GM12865 (cell line): ENCODE data around the gene HIBCH.
"Not testable (repeated sequence)": the region's sequence is repeated elsewhere in the genome, so short reads cannot be mapped to it uniquely, and the experiment has no call there.

Experiments
- DNase-seq: peaks from one replicate; pipeline ENCODE4 v3.0.0; 2010; ENCODE audit warnings: low read depth
- H3K4me3 ChIP-seq: 2 replicates; pipeline ENCODE4 v1.5.1; 2011; ENCODE audit warnings: mild to moderate bottlenecking, low read depth, low read length, control low read depth
- CTCF ChIP-seq: IDR thresholded peaks from 2 replicates; pipeline ENCODE4 v1.5.1; 2011; ENCODE audit warnings: low read length, control low read depth, low read depth, inconsistent platforms; ENCODE audit not compliant: insufficient read depth; ENCODE audit errors: missing control alignments

Gene HIBCH

DNA sequence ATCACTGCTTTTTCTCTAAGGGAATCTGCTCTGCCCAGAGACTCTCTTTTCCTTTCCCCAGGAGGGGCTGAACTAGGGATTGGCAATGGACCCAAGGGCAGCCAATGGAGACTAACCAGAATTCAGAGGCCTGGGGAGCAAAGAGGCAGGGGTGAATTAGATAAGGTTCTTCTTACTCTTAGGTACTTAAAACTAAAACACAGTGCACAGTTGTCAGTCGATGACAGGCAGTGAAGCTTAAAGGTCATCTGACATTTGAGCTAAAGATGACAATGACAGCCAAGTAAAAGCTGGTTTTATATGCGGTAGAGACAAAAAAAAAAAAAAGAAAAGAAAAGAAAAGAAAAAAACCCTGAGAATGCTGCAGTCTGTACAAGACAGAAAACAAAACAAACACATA is 57.8 kb downstream of the HIBCH start:
- no peak for DNase-seq

GRCh38 chr2:190256087-190256486 is 63.5 kb downstream of the HIBCH start:
- DNase-seq: no peak
- no peak overlapping the region for H3K4me3 ChIP-seq
- TF ChIP-seq CTCF: no peak

More for the DNA sequence above, 57.8 kb downstream of the HIBCH start:
- no peak for TF ChIP-seq CTCF
- no peak overlapping the region for H3K4me3 ChIP-seq

GRCh38 chr2:190255676-190256075 is 64.0 kb downstream of the HIBCH start:
- H3K4me3 ChIP-seq: no peak overlapping the region
- DNase-seq: no peak
- no peak for TF ChIP-seq CTCF

DNA sequence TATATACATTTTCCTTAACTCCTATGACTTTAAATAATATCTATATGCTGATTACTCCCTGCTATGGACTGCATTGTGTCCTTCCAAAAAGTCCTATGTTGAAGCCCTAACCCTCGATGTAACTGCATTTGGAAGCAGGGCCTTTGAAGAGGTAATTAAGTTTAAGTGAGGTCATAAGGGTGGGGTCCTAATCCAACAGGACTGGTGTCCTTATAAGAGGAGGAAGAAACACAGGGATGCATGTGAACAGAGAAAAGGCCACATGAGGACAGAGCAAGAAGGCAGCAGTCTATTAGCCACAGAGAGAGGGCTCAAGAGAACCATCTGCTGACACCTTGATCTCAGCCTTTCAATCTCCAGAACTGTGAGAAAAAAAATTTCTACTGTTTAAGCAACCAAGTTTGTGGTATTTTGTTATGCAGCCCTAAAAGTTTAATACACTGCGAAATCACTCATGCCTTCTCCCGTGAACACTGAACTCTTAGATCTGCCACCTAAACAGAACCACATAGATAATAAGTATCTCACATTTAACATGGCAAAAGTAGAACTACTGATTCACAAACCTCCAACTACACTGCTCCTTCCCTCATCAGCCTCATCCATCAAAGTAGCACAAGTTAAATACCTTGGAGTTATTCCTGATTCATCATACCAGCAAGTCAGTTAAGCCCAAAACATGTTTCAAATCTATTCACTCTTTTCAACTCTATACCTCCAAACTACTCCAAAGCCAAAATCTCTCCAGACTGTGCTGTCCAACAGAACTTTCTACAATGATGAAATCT is 65.4 kb downstream of the HIBCH start:
- DNase-seq: no peak
- no peak for TF ChIP-seq CTCF
- no peak overlapping the region for H3K4me3 ChIP-seq

DNA sequence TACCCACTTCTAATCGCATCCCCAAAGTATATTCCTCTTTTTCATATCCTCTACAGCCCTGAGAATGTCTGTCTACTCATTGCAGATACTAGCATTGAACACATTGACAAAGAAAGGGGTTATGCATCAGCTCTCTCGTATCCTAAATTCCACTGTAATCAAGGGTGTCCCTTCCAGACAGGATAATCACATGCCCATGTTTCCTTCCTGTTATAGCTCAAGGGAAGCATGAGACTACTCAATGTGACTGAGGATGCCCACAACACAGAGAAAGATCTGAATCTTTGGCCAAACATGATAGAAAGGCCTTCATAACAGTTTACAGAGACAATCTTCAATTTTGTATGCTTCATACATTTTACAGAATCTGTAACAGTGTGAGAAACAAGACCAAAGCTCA is 69.2 kb downstream of the HIBCH start:
- no peak overlapping the region for H3K4me3 ChIP-seq
- TF ChIP-seq CTCF: no peak
- DNase-seq: no peak

GRCh38 chr2:190235551-190236075 is 84.0 kb downstream of the HIBCH start:
- no peak for DNase-seq
- no peak overlapping the region for H3K4me3 ChIP-seq
- no peak for TF ChIP-seq CTCF

DNA sequence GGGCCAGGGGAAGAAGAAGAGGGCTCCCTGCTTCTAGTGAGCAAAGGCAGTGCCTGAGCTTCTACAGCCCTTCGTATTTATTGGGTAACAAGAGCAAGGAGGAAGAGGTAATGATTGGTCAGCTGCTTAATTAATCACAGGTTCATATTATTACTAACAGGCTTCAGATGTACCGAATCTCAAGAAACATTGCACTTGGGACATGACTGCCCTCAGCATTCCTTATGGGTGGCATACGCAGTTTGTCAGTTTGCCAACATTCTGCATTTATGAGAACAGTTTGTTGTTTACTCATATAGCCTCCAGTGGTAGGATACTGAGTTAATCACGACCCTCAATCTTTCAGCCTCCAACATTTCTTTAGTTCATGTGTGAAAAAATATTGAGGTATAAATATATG is 84.5 kb downstream of the HIBCH start:
- DNase-seq: no peak
- no peak for TF ChIP-seq CTCF
- no peak overlapping the region for H3K4me3 ChIP-seq

DNA sequence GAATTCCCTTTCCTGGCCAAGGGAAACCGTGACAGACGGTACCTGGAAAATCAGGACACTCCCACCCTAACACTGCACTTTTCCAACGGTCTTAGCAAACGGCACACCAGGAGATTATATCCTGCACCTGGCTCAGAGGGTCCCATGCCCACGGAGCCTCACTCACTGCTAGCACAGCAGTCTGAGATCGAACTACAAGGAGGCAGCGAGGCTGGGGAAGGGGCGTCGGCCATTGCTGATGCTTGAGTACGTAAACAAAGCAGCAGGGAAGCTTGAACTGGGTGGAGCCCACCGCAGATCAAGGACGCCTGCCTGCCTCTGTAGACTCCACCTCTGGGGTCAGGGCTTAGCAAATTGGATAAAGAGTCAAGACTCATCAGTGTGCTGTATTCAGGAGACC is 95.6 kb downstream of the HIBCH start:
- H3K4me3 ChIP-seq, DNase-seq: not testable (repeated sequence)

- H3K4me3 ChIP-seq, DNase-seq: not testable (repeated sequence)
Measured at GRCh38 chr2:190222745-190223144, 96.9 kb downstream of the HIBCH start.
